ENCODE results near the gene CUL7.

- TF ChIP-seq CTCF (IDR thresholded peaks at IDR 0.05 in 2 of 3, conservative IDR thresholded peaks at IDR 0.05 in 1 of 3; ENCODE audit: borderline replicate concordance in 1 of 3, insufficient read depth in 1 of 3, low read depth in 2 of 3, low read length in 2 of 3): no peak
- TF ChIP-seq MAX (IDR thresholded peaks at IDR 0.05): no peak
- TF ChIP-seq YY1 (IDR thresholded peaks at IDR 0.05; ENCODE audit: extremely low read depth, insufficient replicate concordance, low read depth, low read length): no peak
- no peak for TF ChIP-seq JUND (IDR thresholded peaks at IDR 0.05)
- no peak for TF ChIP-seq EGR1 (IDR thresholded peaks at IDR 0.05; ENCODE audit: low read depth)
- no peak for TF ChIP-seq EZH2 (IDR thresholded peaks at IDR 0.05)
- TF ChIP-seq ZFX (IDR thresholded peaks at IDR 0.05): no peak
- TF ChIP-seq POLR2AphosphoS5 (IDR thresholded peaks at IDR 0.05; ENCODE audit: low read depth, low read length): no peak
Observed at GRCh38 chr6:43043310-43043709, 10.3 kb downstream of the CUL7 start.

All from HCT116 (cell line).